Ammon's horn (tissue), 1 donor: ENCODE results near the gene ERN2.
A peak's percentile ranks its signal among the peaks of the same experiment; 100 is the strongest.

Experiments
- DNase-seq: peaks from one replicate; pipeline ENCODE4 v3.0.0-alpha.2; 2016; ENCODE audit warnings: low spot score

The ERN2 gene

DNA sequence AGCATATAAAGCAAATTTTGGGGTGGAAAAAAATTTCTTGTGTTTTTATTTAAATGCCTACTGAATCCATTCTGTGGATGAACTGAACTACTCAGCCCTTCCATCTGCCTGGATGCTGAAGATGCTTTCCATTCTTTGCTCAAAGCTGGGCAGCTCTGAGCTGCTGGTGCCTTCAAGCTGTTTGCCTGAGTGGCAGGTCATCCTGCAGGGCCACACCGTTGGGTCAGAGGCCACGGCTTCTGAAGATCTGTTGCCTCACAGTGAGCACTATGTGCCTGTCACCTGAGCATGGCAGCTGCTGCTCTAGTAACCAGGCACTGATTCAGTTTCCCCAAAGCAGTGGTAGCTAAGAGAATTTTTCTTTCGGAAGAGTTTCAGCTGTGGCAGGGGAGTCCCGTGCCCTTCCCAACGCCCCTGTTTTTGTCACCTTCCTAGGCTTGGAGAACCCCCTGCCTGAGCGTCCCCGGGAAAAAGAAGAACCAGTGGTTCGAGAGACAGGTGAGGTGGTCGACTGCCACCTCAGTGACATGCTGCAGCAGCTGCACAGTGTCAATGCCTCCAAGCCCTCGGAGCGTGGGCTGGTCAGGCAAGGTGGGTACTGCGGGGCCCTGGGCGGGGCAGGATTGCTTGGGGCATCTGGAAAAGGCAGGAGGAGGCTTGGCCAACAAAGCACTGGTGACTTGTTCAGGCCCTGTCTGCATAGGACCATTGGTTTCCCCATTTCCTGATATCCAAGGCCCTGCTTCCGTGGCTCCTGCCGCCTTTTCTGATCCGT, 25.8 kb downstream of the ERN2 start:
- no peak for DNase-seq

DNA sequence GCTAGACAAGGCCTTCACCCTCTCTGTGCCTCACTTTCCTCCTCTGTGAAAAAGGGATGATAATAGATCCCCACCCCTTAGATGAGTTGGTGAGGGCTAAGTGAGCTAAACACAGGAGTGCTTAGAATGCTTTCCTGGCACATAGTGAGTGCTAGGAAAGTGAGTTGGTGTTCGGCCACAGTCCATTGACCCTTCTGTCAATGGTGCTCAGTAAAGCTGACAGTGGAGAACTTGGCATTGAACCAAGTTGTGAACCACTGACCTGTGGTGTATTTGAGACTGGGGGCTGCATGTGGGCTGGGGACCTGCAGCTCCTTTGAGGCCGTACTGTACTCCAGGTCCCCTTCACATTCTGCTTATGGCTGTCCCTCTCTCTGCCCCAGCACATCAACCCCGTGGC, 29.5 kb downstream of the ERN2 start:
- no peak for DNase-seq

DNA sequence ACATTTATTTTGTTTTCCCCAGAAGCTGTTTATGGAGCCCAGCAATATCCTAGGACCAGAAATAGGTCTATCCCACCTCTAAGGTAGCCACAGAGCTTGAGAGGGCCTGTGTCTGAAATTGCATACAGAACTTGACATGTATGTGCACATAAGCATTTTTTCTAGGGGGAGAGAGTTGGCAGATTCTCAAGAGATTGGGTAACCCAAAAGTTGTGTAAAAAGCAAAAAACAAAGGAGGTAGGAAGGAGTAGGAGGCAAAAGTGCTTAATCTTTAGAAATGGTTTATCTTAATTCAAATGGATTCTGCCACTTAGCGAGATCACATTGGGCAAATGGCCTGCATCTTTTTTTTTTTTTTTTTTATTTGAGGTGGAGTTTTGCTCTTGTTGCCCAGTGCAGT, 30.8 kb downstream of the ERN2 start:
- no peak for DNase-seq

- no peak for DNase-seq
Measured at GRCh38 chr16:23679986-23680336, 33.1 kb downstream of the ERN2 start.

GRCh38 chr16:23679274-23679985, 33.6 kb downstream of the ERN2 start:
- DNase-seq, result no peak

DNA sequence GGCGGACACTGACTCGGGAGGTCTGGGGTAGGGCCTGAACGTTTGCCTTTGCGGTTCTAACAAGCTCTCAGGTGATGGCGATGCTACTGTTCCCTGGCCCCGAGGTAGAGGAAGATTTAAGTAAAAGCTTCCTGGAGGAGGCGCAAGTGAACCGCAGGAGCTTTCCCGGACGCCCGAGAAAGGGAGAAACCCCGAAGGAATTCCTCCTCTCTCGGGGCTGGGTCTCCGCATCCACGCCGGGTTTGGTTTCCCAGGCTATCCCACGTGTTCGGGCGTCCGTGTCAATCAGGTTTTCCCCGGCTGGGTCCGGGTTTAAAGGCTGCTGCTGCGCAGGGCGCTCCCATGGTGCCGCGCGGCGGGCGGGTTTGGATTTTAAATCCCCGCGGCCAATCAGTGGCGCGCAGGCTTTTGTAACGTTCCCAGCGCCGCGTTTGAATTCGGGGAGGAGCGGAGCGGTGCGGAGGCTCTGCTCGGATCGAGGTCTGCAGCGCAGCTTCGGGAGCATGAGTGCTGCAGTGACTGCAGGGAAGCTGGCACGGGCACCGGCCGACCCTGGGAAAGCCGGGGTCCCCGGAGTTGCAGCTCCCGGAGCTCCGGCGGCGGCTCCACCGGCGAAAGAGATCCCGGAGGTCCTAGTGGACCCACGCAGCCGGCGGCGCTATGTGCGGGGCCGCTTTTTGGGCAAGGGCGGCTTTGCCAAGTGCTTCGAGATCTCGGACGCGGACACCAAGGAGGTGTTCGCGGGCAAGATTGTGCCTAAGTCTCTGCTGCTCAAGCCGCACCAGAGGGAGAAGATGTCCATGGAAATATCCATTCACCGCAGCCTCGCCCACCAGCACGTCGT, 34.4 kb downstream of the ERN2 start, which contains the start of gene PLK1:
Gene PLK1, plus strand, starts transcription at position 460 of the 844 bp plus-strand sequence. Its CDS starts 44 bp downstream, at position 504.
- DNase-seq, result peak; percentile 64

GRCh38 chr16:23676924-23677480, 36.0 kb downstream of the ERN2 start:
- DNase-seq, result no peak

DNA sequence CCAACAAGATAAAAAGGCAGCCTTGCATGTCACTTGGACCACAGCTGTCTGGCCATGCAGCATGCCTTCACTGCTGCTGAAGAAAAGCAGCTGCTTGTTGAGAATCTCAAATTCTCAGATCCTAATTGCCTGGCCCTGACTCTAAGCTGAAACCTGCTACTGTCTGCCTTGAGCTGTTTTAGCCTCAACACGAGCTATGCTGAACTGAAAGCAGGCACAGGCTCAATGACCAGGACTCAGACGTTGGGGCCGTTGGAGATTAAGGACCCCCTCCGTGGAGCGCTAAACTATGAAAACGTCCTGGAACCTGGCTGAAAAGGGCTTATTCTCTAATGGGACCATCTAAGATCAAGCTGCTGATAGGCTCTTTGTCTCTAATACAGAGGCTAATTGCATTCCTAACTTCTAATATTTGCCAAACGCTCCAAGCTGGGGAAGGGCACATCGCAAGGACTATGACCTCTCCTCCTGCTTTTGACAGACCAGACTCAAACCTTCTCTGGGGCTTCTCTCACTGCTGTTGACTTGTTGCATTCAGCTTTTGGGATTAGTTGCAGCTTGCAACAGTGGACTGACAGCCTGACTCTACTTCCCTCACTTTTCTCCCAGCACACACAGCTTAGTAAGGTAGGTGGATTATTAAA, 38.9 kb downstream of the ERN2 start:
- DNase-seq, result no peak

- DNase-seq, result no peak
Measured at GRCh38 chr16:23670137-23670776, 42.8 kb downstream of the ERN2 start.

DNA sequence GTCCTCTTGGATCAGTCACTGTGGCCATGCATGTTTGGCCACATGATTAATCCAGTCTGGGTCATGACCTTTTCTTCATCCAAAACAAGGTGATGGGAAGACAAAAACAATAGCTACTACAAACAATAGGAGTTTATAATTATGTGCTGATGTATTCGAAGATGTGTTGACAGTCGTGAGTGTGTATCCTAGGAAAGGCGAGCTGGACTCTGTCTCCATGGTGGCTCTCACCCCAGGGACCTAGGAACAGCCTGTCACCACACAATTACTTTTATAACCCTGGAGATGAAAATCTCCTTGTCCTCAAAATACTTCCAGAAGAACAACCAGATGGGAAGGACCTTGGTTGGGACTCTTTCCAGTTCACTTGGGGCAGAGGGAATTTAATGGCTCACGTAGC, 44.1 kb downstream of the ERN2 start:
- DNase-seq, result no peak

GRCh38 chr16:23668225-23668624, 44.8 kb downstream of the ERN2 start:
- DNase-seq, result no peak

DNA sequence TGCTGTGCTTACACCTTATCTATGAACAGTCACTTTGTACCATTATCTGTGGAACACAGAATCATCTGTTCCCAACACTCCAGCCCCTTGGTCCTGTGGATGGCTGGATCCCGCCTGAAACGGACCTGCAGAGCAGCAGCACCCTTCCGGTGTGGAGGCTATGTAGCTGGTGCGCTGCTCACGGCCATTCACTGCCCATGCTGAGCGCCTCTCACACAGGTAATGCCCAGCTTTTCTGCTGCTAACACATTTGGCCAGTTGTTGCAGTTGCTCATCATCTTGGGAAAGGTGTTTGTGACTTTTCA, 45.7 kb downstream of the ERN2 start:
- no peak for DNase-seq

DNA sequence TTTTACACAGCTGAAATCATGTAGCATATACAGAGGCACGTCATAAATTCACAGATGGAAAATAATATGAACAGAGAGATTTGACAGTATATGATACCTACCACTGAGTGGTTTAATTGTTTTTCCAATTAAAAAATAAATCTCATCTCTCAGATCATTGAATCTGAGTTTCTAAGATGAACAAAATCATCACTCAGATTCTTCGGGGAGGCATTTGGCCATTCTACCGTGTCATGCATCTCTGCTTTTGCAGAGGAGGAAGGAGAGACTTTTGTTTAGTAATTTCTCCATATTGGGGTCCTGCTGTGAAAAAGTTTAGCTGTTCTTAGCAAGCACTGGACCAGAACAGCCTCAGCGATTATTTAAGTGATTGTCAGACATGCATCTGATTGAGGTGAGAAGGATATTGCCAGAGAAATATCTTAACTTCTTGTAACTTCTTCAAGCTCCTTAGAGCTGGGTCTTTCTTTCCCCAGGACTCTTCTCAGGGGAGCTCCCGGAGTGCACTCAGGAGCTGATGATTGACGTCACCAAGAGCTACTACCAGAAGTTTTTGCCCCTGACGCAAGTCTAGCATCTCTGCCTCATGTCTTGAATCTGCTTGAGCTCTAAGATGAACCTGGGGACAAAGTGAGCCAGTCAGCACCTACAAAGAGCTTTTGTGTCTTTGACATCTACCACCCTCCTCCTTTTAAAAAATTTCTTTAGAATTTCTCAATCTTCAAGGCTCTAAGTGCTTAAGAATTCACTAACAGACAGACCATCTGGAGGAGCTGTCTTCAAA, 46.3 kb downstream of the ERN2 start:
- DNase-seq, result no peak

GRCh38 chr16:23663918-23664317, 49.1 kb downstream of the ERN2 start:
- no peak for DNase-seq

DNA sequence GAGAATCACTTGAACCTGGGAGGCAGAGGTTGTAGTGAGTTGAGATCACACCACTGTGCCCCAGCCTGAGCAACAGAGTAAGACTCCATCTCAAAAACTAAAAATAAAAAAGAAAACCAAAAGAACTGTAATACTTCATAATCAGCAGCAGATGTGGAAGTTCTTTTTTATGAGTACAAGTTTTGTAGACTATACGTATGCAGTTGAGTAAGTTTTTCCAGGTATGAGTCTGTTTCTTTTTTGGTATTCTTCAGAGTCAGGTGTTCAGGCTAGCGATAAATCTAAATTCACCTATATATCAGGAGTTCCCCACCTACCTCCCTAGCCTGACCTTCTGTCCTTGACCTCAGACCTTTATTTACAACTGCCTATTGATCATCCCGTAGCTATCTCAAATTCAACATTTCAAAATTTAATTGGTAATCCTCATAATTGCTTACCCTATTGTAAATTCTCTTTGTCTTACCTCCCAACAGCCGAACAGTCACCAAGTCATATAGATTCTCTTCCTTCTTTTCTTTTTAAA, 61.0 kb downstream of the ERN2 start:
- no peak for DNase-seq

GRCh38 chr16:23650674-23651416, 62.2 kb downstream of the ERN2 start:
- peak; percentile 72 for DNase-seq

DNA sequence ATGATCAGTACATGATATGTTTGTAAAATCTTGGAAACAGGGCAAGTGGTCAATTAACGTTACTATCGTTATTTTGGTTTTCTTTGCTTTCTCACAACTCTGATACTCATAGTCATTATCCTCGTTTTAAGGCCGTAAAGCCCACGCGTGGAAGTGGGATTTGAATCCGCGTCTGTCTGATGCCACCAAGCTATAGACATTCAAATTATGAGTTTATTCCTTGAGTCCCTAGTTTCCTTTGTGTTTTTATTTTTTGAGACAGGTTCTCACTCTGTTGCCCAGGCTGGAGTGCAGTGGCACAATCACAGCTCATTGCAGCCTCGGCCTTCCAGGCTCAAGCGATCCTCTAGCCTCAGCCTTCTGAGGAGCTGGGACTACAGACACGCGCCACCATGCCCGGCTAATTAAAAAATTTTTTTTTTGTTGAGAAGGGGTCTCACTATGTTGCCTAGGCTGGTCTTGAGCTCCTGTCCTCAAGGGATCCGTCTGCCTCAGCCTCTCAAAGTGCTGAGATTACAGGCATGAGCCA, 70.7 kb downstream of the ERN2 start:
- DNase-seq, result no peak

GRCh38 chr16:23640931-23641765, 71.9 kb downstream of the ERN2 start, which contains the start of the genes DCTN5 and PALB2:
DCTN5 (plus strand) TSS chr16:23641466; CDS start chr16:23641543, 77 bp downstream.
PALB2 (minus strand) TSS chr16:23641310; CDS start chr16:23641157, 153 bp downstream.
- peak; percentile 95 for DNase-seq
